ENCODE data around the gene MICAL3.
A peak's percentile ranks its signal among the peaks of the same experiment; 100 is the strongest.

Gene MICAL3

DNA sequence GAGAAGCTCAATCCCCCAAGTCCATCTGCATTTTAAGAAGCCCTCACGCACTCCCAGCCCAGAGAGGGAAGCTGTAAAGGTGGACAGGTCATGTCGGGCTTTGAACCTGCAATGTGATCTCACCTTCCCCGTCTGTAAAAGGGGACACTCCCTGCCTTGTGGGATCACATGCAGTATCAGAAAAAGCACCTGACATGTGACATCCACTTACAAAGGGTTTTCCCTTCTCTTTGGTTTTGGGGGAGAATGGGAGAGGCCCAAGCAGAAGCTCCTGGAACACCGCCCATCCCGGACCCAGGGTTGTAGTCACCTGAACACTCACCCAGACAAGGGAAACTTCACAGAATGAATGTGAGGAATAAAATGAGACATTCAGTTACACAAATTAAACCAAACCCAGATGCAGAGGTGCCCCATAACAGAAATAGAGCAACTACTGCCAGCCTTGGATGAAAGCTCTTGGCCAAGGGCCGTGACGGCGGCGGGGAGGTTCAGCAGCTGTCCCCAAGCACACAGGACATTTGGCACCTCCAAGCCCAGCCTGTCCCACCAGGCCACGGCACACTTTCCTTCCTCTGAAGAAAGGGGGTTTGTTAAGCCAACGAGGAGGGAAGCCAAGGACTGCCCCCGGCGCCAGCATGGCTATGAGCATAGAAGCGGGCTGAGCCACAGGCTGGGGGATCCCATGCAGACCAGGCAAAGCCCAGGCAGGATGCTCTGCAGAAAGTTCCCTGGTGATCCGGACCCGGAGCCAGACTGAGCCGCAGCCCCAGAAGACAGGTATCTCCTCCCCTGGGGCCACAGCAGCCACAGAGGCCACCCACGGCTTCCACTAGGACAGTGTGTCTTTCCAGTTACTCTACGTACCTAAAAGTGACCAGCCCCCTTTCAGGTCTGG lies 253.9 kb downstream of the MICAL3 start:
- no peak for DNase-seq (ENCODE audit: low read depth in 1 of 2, low spot score in 1 of 2)
- Histone ChIP-seq H3K27ac (replicated peaks) (peak overlapping the region; percentile 44), H3K4me3 (replicated peaks; ENCODE audit: insufficient read depth, low read length) (no peak overlapping the region), H3K27me3 (ENCODE audit: insufficient read depth, poor library complexity, severe bottlenecking) (no peaks in the 10 kb centered on the region)
- no peak for TF ChIP-seq SPI1 (IDR thresholded peaks at IDR 0.05; ENCODE audit: borderline replicate concordance, low read depth)
- no peak for TF ChIP-seq POLR2AphosphoS5 (IDR thresholded peaks at IDR 0.05; ENCODE audit: low read depth)
- TF ChIP-seq, protein P1, sequence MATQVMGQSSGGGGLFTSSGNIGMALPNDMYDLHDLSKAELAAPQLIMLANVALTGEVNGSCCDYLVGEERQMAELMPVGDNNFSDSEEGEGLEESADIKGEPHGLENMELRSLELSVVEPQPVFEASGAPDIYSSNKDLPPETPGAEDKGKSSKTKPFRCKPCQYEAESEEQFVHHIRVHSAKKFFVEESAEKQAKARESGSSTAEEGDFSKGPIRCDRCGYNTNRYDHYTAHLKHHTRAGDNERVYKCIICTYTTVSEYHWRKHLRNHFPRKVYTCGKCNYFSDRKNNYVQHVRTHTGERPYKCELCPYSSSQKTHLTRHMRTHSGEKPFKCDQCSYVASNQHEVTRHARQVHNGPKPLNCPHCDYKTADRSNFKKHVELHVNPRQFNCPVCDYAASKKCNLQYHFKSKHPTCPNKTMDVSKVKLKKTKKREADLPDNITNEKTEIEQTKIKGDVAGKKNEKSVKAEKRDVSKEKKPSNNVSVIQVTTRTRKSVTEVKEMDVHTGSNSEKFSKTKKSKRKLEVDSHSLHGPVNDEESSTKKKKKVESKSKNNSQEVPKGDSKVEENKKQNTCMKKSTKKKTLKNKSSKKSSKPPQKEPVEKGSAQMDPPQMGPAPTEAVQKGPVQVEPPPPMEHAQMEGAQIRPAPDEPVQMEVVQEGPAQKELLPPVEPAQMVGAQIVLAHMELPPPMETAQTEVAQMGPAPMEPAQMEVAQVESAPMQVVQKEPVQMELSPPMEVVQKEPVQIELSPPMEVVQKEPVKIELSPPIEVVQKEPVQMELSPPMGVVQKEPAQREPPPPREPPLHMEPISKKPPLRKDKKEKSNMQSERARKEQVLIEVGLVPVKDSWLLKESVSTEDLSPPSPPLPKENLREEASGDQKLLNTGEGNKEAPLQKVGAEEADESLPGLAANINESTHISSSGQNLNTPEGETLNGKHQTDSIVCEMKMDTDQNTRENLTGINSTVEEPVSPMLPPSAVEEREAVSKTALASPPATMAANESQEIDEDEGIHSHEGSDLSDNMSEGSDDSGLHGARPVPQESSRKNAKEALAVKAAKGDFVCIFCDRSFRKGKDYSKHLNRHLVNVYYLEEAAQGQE (IDR thresholded peaks at IDR 0.05; ENCODE audit: insufficient replicate concordance, low read depth), result no peak
- TF ChIP-seq, protein P2, sequence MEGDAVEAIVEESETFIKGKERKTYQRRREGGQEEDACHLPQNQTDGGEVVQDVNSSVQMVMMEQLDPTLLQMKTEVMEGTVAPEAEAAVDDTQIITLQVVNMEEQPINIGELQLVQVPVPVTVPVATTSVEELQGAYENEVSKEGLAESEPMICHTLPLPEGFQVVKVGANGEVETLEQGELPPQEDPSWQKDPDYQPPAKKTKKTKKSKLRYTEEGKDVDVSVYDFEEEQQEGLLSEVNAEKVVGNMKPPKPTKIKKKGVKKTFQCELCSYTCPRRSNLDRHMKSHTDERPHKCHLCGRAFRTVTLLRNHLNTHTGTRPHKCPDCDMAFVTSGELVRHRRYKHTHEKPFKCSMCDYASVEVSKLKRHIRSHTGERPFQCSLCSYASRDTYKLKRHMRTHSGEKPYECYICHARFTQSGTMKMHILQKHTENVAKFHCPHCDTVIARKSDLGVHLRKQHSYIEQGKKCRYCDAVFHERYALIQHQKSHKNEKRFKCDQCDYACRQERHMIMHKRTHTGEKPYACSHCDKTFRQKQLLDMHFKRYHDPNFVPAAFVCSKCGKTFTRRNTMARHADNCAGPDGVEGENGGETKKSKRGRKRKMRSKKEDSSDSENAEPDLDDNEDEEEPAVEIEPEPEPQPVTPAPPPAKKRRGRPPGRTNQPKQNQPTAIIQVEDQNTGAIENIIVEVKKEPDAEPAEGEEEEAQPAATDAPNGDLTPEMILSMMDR (IDR thresholded peaks at IDR 0.05; ENCODE audit: insufficient read depth, low read length), result no peak
- TF ChIP-seq GABPA (IDR thresholded peaks at IDR 0.05; ENCODE audit: low read depth), result no peak

DNA sequence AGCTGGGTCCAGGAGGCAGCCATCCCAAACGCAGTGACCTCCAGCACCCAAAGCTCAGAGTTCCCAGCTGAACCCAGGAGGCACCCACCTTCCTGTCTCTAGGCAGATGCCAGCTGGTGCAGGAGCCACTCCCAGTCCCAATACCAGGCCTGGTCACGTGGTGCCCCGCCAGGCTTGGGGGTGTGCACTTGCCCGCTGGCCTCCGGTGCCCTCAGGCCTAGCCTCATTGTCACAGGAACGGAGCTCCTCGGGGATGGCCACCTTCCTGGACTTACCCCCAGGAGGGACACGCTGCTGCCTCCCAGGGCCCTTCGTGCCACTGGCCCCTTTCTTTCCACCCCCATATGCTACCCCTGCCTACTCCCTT lies 254.7 kb downstream of the MICAL3 start:
- Histone ChIP-seq H3K27me3 (ENCODE audit: insufficient read depth, poor library complexity, severe bottlenecking) (no peaks in the 10 kb centered on the region), H3K4me3 (replicated peaks; ENCODE audit: insufficient read depth, low read length) (no peak overlapping the region), H3K27ac (replicated peaks) (peak overlapping the region; percentile 44)
- DNase-seq (ENCODE audit: low read depth in 1 of 2, low spot score in 1 of 2), result no peak
- TF ChIP-seq POLR2AphosphoS5 (IDR thresholded peaks at IDR 0.05; ENCODE audit: low read depth), result no peak
- TF ChIP-seq GABPA (IDR thresholded peaks at IDR 0.05; ENCODE audit: low read depth), result no peak
- TF ChIP-seq, protein P1 (IDR thresholded peaks at IDR 0.05; ENCODE audit: insufficient replicate concordance, low read depth), result no peak
- TF ChIP-seq SPI1 (IDR thresholded peaks at IDR 0.05; ENCODE audit: borderline replicate concordance, low read depth), result no peak
- TF ChIP-seq, protein P2 (IDR thresholded peaks at IDR 0.05; ENCODE audit: insufficient read depth, low read length), result no peak

DNA sequence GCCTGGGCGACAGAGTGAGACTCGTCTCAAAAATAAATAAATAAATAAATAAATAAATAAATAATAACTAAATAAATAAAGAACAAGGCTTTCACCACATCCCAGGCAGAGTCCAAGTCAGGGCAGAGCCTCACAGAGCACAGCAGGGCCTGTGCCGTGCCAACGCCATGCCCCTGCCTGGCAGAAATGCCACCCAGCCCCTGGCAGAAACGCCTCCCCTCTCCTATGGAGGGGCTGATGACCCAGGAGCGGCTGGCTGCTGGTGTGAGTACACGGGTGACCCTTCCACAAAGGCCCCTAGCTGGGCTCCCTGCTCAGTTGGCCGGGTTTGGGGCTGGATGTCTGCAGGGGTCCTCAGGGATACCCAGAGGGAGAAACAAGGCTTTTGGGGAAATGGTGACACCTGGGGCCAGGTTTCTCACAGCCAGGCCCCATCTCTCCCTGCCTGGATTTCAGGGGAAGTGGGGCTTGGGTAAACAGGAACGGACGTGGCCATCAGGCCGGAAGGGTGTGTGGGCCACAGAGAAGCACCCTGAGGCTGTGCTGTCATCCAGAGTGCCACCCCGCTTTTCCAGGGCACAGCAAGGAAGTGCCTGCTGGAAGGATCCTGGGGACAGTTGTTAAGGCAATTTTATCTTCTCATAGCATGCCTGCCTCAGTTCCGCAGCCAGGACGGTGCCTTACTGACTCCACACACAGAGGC lies 255.2 kb downstream of the MICAL3 start:
- Histone ChIP-seq H3K4me3 (replicated peaks; ENCODE audit: insufficient read depth, low read length) (no peak overlapping the region), H3K27ac (replicated peaks) (peak overlapping the region; percentile 44), H3K27me3 (ENCODE audit: insufficient read depth, poor library complexity, severe bottlenecking) (no peaks in the 10 kb centered on the region)
- no peak for DNase-seq (ENCODE audit: low read depth in 1 of 2, low spot score in 1 of 2)
- TF ChIP-seq, protein P2 (IDR thresholded peaks at IDR 0.05; ENCODE audit: insufficient read depth, low read length), result no peak
- TF ChIP-seq GABPA (IDR thresholded peaks at IDR 0.05; ENCODE audit: low read depth), result no peak
- TF ChIP-seq POLR2AphosphoS5 (IDR thresholded peaks at IDR 0.05; ENCODE audit: low read depth), result no peak
- TF ChIP-seq SPI1 (IDR thresholded peaks at IDR 0.05; ENCODE audit: borderline replicate concordance, low read depth), result peak; percentile 34; the same call in 1 of the 2 replicates
- TF ChIP-seq, protein P1 (IDR thresholded peaks at IDR 0.05; ENCODE audit: insufficient replicate concordance, low read depth), result no peak
